GM19240 (cell line): ENCODE results near the gene KCNQ1OT1.

Source experiments
- DNase-seq: peaks from one replicate; pipeline ENCODE4 v3.0.0; 2011; ENCODE audit warnings: low spot score; ENCODE audit not compliant: insufficient read length

KCNQ1OT1 gene

GRCh38 chr11:2688381-2689231 lies 11.2 kb downstream of the KCNQ1OT1 start:
- no peak for DNase-seq

- no peak for DNase-seq
Measured at GRCh38 chr11:2687782-2688191, 12.0 kb downstream of the KCNQ1OT1 start.

DNA sequence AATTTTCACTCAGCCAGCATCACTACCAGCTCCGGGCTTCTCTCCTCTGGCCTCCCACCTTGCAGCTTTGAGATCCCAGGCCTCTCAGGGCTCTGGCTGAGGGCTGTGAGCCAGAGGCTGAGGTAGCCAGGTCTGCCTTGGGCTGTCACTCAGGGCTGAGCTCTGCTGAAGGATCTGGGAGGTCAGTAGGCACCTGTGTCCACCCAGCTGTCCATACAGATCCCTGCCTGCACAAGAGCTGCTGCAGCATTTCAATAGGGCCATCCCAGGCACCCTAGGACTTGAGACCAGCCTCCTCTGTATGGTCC lies 12.6 kb downstream of the KCNQ1OT1 start:
- DNase-seq, result no peak

DNA sequence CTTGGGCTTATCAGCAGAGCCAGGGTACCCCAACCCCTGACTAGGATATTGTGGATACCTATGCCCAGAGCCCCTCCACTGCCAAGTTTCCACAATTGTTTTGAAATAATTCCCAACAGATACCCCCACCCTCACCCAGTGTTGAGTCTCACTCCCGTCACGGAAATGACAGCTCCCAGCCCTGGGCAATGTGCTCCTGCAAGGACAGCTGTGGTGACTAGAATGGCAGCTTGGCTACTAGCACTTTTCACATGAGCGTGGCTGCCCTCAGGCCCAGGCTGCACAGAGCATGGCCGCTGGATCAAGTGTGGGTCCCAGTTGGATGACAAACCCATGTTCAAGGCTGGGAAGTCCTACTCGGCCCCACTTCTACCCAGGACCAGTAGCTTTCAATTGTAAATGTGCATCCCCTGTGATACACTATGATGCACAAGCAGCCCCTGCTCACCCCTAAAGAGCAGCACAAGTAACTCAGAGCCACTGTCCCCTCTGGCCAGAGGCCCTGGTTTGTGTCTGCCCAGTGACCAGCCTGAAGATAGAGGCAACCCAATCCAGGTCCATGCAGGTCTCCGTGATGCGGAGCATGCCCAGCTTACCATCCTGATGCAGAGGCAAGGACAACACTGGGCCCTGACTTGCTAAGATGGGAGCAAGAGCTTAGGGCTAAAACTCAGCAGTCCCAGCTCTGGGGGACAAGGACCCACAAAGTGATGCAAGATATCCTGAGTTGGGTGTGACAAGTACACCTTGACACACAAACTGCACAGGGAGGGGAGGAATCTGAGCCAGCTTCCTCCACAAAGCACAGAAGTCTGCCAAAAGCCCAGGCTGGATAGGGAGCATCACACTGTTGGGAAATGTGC lies 13.2 kb downstream of the KCNQ1OT1 start:
- no peak for DNase-seq

DNA sequence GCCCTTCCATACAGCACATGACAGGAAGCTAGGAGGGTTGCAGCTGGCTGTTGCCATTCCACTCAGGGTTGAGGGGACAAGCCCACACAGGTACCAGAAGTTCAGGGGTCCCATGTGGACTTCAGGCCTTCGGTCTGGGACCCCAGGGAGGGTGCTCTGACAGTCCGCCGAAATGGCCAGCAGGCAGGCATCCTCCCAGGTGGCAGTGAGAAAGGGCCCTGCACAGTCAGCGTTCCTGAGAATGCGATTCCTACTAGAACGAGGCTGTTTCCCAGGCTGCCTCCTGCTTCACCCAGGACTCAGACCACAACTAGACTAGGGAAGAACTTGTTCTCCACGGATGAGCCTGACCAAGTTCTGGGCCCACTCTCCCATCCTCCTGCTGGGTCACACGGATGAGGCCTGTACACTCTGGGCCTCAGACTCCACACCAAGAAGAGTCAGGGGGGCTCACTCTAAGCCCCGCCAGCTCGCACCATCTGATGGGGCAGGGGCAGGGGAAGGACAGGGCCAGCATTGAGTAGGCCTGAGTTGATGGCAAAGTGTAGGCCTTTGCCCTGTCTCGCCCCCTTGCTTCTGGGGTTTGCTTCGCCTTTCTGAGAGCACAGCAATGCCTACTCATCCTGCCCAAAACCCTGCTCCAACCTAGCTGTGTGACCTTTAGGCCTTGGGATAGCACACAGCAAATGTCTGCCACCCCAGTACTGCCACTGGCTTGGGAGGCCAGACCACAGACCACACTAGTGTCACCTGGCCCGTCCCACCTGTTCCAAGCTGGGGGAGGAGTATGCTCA lies 14.0 kb downstream of the KCNQ1OT1 start:
- no peak for DNase-seq

DNA sequence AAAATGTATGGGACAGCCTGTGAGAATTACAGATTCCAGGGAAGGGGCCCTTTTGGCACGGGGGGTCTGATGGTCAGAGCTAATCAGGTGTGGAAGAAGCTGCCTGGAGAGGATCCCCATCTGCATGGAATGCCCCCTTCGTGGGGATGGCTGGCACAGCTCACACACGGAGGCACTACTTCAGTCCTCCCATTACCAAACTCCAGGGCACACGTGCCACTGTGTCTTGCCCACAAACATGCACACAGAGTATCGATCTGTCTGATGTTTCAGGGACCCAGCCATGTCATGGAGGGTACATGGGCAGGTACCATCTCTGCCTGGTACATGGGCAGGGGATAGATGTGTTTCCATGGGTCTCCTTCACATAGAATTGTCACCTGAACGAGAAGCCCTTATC lies 14.7 kb downstream of the KCNQ1OT1 start:
- no peak for DNase-seq

DNA sequence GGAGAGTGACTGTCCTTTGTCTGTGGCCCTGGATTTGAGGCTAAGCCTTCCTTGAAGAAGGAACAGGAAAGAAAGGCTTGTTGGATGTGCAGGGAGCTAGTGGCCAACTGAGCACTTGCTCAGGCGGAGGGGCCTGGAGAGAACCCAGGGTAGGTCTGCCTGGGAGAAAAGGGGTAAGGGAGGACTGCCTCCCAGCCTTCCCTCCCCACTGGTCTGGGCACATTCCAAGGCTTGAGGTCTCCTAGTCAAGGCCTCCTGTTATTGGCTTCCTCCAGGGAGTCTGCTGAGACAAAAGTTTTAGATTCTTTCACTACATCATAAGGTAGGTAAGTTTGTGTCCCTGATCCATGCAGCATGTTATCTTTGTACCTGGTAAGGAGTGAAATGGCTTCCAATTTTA lies 15.2 kb downstream of the KCNQ1OT1 start:
- no peak for DNase-seq

DNA sequence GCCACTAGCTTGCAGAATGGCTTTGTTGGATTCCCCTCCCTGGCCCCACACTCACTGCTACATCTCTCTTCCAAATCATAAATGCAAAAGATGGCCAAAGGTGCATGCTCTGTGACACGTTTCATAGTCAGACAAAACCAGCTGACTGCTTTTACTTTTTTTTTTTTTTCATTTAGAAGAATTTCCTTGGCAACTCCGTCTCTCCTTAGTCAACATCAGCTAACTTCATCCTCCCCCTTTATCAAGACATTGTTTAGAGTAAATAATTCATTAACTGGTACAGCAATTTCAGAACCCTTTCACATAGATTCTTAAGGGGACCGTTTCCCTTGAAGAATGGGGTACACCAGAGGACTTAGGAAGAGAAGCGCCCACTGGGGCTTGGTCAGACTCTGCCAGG lies 16.0 kb downstream of the KCNQ1OT1 start:
- DNase-seq, result no peak

GRCh38 chr11:2681408-2682145 lies 18.2 kb downstream of the KCNQ1OT1 start:
- DNase-seq, result no peak

DNA sequence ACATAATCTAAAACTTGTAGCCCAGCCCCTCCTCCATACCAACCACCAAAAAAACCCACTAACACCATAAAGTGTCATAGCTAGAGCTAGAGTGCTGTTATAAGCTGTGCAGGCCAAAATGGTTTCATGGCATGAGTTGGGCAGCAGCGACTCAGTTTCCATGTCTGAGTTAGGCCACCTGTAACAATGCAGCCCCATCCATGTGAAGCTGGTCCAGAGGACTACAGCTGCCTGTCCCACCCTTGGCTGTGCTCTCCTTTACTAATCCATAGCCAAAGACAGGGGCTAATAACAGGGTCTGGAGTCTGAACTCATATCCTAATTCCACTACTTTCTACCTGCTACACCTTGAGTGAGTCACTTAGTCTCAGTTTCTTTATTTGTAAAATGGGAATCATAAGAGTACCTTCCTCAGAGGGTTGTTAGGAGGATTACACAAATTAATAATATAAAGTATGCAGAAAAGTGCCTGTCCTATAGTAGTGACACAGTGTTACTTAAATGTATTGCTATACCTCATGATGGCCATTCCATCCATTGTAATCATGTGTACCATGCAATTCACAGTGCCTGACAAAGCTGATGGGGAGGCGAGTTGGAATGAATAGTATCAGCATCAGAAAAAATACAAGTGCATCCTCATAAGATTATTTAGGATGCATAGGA lies 20.6 kb downstream of the KCNQ1OT1 start:
- DNase-seq, result no peak

DNA sequence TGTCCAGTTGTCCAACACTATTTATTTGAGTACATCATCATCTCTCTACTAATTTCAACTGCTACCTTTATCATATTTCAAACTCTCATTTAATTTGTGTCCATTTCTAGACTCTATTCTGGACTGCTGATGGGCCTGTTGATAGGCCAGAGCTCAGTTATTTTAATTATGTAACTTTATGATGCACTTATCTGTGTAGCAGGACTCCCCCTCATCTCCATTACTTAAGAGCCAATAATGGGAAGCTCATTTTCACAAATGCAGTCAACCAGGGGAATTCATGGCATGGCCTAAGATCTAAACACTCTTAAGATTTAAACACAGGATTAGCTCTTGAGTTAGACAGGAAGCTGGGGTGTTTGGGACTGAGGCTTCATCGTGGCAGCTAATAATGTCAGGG lies 21.4 kb downstream of the KCNQ1OT1 start:
- DNase-seq, result no peak

- no peak for DNase-seq
Measured at GRCh38 chr11:2677127-2677526, 22.7 kb downstream of the KCNQ1OT1 start.

DNA sequence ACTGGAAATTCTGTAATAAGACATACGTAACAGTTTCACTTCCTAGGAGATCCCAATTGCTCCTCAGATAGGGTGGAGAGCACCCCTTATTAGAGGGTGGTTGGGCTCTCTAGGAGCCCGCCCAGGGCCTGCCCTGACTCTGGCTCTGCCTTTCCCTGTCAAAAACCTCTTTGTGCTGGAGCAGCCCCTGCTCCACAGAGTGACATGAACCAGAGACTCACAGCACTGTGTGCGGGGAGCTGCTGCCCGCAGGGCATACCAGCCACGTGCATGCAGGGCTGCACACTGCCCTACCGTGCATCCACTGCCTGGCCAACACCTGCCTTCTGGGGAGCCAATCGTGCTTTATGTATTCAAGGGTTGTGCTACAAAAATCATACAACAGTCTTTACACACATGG lies 24.3 kb downstream of the KCNQ1OT1 start:
- DNase-seq, result no peak

DNA sequence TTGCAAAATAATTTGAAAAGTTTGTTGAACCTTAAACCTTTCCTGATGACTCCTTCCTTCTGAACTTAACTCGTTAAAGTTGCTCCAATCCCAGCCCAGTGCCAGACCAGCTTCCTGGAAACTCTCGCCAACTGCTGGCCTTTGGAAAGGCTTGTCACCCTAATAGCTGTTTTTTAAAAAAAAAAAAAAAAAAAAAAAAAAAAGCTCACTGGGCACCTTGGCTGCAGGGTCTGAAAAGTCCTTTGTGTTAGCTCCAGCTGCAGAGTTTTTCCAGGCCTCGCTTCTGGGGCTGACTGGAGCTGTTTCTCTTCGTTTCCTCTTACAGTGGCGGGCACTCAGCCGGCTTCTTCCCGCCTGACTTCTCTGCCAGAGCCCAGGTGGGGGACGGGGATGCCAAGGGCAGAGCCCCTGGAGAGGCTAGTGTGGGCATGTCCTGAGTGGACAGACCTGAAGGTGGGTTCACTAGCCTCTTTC lies 25.1 kb downstream of the KCNQ1OT1 start:
- no peak for DNase-seq

DNA sequence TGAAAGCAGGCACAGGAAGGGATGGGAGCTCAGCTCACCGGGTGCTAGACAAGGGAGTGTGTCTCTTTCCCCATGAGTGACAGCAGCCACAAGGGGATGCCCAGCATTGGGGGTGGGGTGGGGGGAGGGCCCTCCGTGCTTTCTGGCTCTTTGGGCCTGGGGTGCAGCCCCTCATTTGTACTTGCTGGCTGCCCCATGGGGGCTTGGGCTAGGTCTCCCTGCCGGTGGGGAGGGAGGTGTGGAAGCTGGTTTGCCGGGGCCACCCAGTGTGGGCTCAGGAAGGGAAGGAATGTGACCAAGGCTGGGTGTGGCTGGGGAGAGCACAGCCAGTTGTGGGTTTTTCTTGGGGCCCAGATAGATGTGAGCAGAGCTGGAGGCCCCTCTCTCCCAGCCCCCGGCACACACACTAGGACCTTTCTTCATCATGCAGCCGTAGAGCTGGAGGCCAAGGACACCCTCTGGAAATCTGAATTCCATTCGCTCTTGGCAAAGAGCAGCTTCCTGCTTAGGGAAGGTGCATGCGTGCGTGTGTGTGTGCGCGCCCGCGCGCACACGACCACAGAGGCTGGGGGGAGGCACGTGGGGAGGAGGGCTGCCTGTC lies 25.8 kb downstream of the KCNQ1OT1 start:
- DNase-seq, result no peak

- DNase-seq, result no peak
Measured at GRCh38 chr11:2673250-2673610, 26.6 kb downstream of the KCNQ1OT1 start.

- no peak for DNase-seq
Measured at GRCh38 chr11:2672553-2673249, 27.1 kb downstream of the KCNQ1OT1 start.

DNA sequence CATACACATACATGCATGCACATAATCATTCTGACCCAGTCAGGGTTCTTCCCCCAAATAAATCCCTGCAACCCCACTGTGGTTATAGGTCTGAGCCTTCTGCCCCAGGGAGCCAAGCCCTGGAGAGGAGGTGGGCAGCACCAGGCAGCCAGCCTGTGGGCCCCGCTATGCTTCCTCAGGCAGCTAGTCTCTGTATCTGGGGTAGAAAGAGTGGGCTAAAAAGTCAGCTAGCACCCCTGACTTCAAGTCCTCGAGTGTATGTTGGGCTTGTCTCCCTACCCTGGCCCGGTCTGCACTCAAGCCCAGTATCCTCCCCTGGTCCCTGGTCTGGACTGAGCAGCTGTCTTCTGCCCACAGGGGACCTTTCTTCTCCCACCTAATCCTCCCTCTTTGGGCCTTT lies 28.0 kb downstream of the KCNQ1OT1 start:
- DNase-seq, result no peak

GRCh38 chr11:2670541-2671100 lies 29.2 kb downstream of the KCNQ1OT1 start:
- DNase-seq, result no peak
